ENCODE data around the gene DTHD1. TPM values are rescaled to one million over a fixed set of nuclear protein-coding genes. Genes with fewer than 3 reads are reported as not detected.

Gene DTHD1
- total and polyA plus RNA-seq, 4 donors = 1.5 to 33.4 (median 9.1) TPM

- Histone ChIP-seq H3K9me3 (ENCODE audit: control insufficient read depth in 4 of 4, insufficient read depth in 3 of 4, low read length in 3 of 4) (no peaks in the 10 kb centered on the region), H3K9ac (ENCODE audit: insufficient read depth in 1 of 2, low read length in 2 of 2) (no peak overlapping the region), H3K36me3 (ENCODE audit: control insufficient read depth in 4 of 4, insufficient read depth in 4 of 4, low read length in 4 of 4) (no peaks in the 10 kb centered on the region), H3K27ac (ENCODE audit: low read depth in 1 of 2, low read length in 1 of 2) (no peak overlapping the region), H3K27me3 (ENCODE audit: control insufficient read depth in 3 of 3, insufficient read depth in 3 of 3, low read length in 2 of 3) (no peaks in the 10 kb centered on the region), H3K4me3 (no peak overlapping the region), H3K4me1 (ENCODE audit: control insufficient read depth in 5 of 5, insufficient read depth in 5 of 5, low read length in 5 of 5) (no peaks in the 10 kb centered on the region)
- 91 to 100% methylated on average over 1 of the region's 1 CpG for WGBS, 2 donors
- DNase-seq (no peak), ATAC-seq (ENCODE audit: insufficient read depth, low FRiP score) (no peak)
- TF ChIP-seq CTCF (IDR thresholded peaks at IDR 0.05; ENCODE audit: control extremely low read depth, extremely low read depth) = no peak
Observed at GRCh38 chr4:36330796-36331195, 49.4 kb downstream of the DTHD1 start.

GRCh38 chr4:36332023-36332781, 50.8 kb downstream of the DTHD1 start:
- Histone ChIP-seq H3K4me1 (ENCODE audit: control insufficient read depth in 5 of 5, insufficient read depth in 5 of 5, low read length in 5 of 5) (no peaks in the 10 kb centered on the region), H3K9me3 (ENCODE audit: control insufficient read depth in 4 of 4, insufficient read depth in 3 of 4, low read length in 3 of 4) (no peaks in the 10 kb centered on the region), H3K36me3 (ENCODE audit: control insufficient read depth in 4 of 4, insufficient read depth in 4 of 4, low read length in 4 of 4) (no peaks in the 10 kb centered on the region), H3K9ac (ENCODE audit: insufficient read depth in 1 of 2, low read length in 2 of 2) (no peak overlapping the region), H3K27ac (ENCODE audit: low read depth in 1 of 2, low read length in 1 of 2) (no peak overlapping the region), H3K4me3 (no peak overlapping the region), H3K27me3 (ENCODE audit: control insufficient read depth in 3 of 3, insufficient read depth in 3 of 3, low read length in 2 of 3) (no peaks in the 10 kb centered on the region)
- DNase-seq (no peak), ATAC-seq (ENCODE audit: insufficient read depth, low FRiP score) (no peak)
- TF ChIP-seq CTCF (IDR thresholded peaks at IDR 0.05; ENCODE audit: control extremely low read depth, extremely low read depth) = no peak
- 85 to 93% methylated on average over 7 of the region's 7 CpGs for WGBS, 2 donors

GRCh38 chr4:36332782-36333131, 51.3 kb downstream of the DTHD1 start:
- no peak for ATAC-seq (ENCODE audit: insufficient read depth, low FRiP score)
- no peaks in the 10 kb centered on the region for H3K27me3 ChIP-seq (ENCODE audit: control insufficient read depth in 3 of 3, insufficient read depth in 3 of 3, low read length in 2 of 3)
- no peak for DNase-seq
- no peaks in the 10 kb centered on the region for H3K36me3 ChIP-seq (ENCODE audit: control insufficient read depth in 4 of 4, insufficient read depth in 4 of 4, low read length in 4 of 4)
- no peak overlapping the region for H3K4me3 ChIP-seq
- no peak for TF ChIP-seq CTCF (IDR thresholded peaks at IDR 0.05; ENCODE audit: control extremely low read depth, extremely low read depth)
- H3K9ac ChIP-seq (ENCODE audit: insufficient read depth in 1 of 2, low read length in 2 of 2) = no peak overlapping the region
- no peaks in the 10 kb centered on the region for H3K9me3 ChIP-seq (ENCODE audit: control insufficient read depth in 4 of 4, insufficient read depth in 3 of 4, low read length in 3 of 4)
- H3K27ac ChIP-seq (ENCODE audit: low read depth in 1 of 2, low read length in 1 of 2) = no peak overlapping the region
- no peaks in the 10 kb centered on the region for H3K4me1 ChIP-seq (ENCODE audit: control insufficient read depth in 5 of 5, insufficient read depth in 5 of 5, low read length in 5 of 5)
